ENCODE data around the gene IL1B. TPM values are rescaled to one million over a fixed set of nuclear protein-coding genes. Genes with fewer than 3 reads are reported as not detected.

Gene IL1B
- total RNA-seq = 150 and 229 TPM in 2 replicates

DNA sequence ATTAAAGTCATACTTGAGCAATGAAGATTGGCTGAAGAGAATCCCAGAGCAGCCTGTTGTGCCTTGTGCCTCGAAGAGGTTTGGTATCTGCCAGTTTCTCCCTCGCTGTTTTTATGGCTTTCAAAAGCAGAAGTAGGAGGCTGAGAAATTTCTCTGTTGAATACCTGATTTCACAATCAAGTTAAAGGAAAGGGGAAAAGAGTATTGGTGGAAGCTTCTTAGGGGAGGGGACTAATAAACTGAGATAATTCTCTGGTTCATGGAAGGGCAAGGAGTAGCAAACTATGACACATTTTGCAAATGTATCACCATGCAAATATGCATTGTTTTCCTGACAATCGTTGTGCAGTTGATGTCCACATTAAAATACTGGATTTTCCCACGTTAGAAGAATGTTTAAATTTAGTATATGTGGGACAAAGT is at the start of gene IL1B:
IL1B (minus strand) TSS at position 85 of the 423 bp plus-strand sequence. CDS start 550 bp downstream, outside the sequence.

GRCh38 chr2:112784199-112785189 is 52.1 kb downstream of the IL1B start, which contains the start of gene IL1A:
IL1A (minus strand) TSS chr2:112784493; CDS start chr2:112783770, 723 bp downstream.

Other genes with a start within 250 kb of the IL1B start
- 84.6 and 377 TPM in 2 replicates for gene SLC20A1, start 190.8 kb downstream of the IL1B start, total RNA-seq
- gene NT5DC4, start 115.8 kb downstream of the IL1B start, total RNA-seq = not detected in 2 replicates
- gene CKAP2L, start 72.2 kb downstream of the IL1B start, total RNA-seq = 2.3 and 18.6 TPM in 2 replicates
- gene IL1A, start 52.3 kb downstream of the IL1B start, total RNA-seq = 8.2 and 15.5 TPM in 2 replicates
- gene IL37, start 74.4 kb upstream of the IL1B start, total RNA-seq = not detected in 2 replicates
- not detected in 2 replicates for gene IL36G, start 141.2 kb upstream of the IL1B start, total RNA-seq
- gene IL36A, start 168.7 kb upstream of the IL1B start, total RNA-seq = not detected in 2 replicates
- not detected in 2 replicates for gene IL36B, start 216.1 kb upstream of the IL1B start, total RNA-seq
- gene IL36RN, start 222.4 kb upstream of the IL1B start, total RNA-seq = under 0.01 TPM in 1 of 2 replicates, not detected in the other
- gene IL1F10, start 231.2 kb upstream of the IL1B start, total RNA-seq = not detected in 2 replicates

Data from regular cardiac myocyte (primary cell).